Bronchial epithelial cell (primary cell): ENCODE measurements around the gene RFTN1. TPM values are rescaled to one million over a fixed set of nuclear protein-coding genes. Genes with fewer than 3 reads are reported as not detected.
A peak's percentile ranks its signal among the peaks of the same experiment; 100 is the strongest.

Experiments used
- DNase-seq: peaks from one replicate; pipeline ENCODE4 v3.0.0-alpha.2; 2010; ENCODE audit warnings: low read depth
- FAIRE-seq: peaks from 2 replicates; lab custom pipeline; 2011; peaks lifted over from hg19 to GRCh38; lab: Jason Lieb, UNC
- H3K27me3 ChIP-seq: 2 replicates; pipeline ENCODE4 v1.5.1; 2011; ENCODE audit warnings: low read length; ENCODE audit not compliant: control insufficient read depth, insufficient read depth
- H3K36me3 ChIP-seq: 2 replicates; pipeline ENCODE4 v1.5.1; 2011; ENCODE audit warnings: low read length; ENCODE audit not compliant: control insufficient read depth, insufficient read depth
- H3K4me3 ChIP-seq: 2 replicates; pipeline ENCODE4 v1.5.1; 2011; ENCODE audit warnings: mild to moderate bottlenecking, low read depth, low read length, control low read depth
- total RNA-seq: library from RNA; depleted of rRNA; stranded (reverse); fragments of >200 nt; gene quantifications from 2 replicates; pipeline ENCODE4 v1.2.1, GENCODE V29; 2014
- TF ChIP-seq, protein P1 (sequence below): IDR thresholded peaks from 2 replicates; pipeline ENCODE4 v1.5.1; 2011; ENCODE audit warnings: mild to moderate bottlenecking, moderate library complexity, low read length, control low read depth, inconsistent platforms; ENCODE audit not compliant: insufficient read depth, severe bottlenecking

Gene RFTN1
- total RNA-seq, 1 donor from 2014 or later, result 9.2 TPM

DNA sequence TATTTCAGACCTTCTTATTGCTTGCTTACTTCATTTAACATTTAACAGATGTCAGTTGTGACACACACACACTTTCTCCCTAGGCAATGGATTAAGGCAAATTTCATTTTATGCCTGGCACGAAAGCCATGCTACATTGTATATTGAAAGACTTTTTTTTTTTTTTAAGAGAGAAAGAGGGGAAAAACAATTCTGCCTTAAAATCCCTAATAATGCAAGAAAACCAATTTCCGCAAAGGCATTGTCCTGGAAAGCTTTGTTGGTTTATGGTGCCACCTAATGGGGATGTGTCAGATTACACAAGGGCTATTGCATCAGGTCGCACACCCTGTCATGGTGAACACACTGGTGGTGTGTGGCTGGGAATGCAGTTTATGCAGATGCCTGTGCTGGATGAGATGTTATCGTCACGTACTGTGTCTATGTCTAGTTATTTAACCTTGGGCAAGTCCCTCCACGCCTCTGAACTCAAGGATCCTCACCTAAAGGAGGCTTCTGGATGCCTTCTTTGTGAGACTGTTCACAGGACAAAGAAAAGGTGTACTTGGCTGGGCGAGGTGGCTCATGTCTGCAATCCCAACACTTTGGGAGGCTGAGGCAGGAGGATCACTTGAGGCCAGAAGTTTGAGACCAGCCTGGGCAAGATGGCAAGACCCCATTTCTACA is 37.3 kb upstream of the RFTN1 start:
- FAIRE-seq, result peak; percentile 91
- peak; percentile 83 for DNase-seq
- Histone ChIP-seq H3K27me3 (no peaks in the 10 kb centered on the region), H3K4me3 (peak overlapping the region; percentile 4), H3K36me3 (no peaks in the 10 kb centered on the region)
- TF ChIP-seq, protein P1, sequence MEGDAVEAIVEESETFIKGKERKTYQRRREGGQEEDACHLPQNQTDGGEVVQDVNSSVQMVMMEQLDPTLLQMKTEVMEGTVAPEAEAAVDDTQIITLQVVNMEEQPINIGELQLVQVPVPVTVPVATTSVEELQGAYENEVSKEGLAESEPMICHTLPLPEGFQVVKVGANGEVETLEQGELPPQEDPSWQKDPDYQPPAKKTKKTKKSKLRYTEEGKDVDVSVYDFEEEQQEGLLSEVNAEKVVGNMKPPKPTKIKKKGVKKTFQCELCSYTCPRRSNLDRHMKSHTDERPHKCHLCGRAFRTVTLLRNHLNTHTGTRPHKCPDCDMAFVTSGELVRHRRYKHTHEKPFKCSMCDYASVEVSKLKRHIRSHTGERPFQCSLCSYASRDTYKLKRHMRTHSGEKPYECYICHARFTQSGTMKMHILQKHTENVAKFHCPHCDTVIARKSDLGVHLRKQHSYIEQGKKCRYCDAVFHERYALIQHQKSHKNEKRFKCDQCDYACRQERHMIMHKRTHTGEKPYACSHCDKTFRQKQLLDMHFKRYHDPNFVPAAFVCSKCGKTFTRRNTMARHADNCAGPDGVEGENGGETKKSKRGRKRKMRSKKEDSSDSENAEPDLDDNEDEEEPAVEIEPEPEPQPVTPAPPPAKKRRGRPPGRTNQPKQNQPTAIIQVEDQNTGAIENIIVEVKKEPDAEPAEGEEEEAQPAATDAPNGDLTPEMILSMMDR, result peak; percentile 82

DNA sequence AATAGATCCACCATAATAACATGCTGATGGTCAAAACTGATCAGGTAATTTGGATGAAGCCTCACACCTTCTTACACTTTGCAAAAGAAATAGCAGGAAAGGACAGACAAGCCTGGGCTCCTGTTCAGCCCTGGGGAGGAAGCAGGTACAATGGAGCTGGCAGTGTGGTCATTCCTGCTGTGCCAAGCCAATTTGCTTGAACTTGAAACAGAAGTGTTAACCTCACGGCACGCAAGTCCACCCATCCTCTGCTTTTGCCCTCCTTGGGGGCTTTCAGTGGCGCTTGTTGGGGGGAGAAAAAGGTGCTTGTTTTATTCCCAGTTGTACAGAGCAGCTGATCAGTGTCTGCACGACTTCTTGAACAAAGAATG is 36.8 kb upstream of the RFTN1 start:
- peak; percentile 37 for DNase-seq
- Histone ChIP-seq H3K36me3 (no peaks in the 10 kb centered on the region), H3K4me3 (peak overlapping the region; percentile 4), H3K27me3 (no peaks in the 10 kb centered on the region)
- TF ChIP-seq, protein P1, result no peak
- no peak for FAIRE-seq

DNA sequence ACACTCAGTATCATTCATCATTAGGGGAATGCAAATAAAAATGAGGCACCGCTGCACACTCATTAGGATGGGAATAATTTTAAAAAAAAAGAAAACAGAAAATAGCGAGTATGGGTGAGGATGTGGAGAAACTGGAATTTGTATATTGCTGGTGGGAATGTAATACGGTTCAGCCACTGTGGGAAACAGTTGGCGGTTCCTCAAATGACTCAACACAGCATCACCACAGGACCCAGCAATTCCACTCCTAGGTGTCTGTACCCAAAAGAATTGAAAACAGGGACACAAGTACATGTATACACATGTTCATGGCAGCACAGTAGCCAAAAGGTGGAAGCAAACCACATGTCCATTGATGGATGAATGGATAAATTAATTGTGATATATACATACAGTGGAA is 35.2 kb upstream of the RFTN1 start:
- TF ChIP-seq, protein P1, result no peak
- Histone ChIP-seq H3K36me3 (no peaks in the 10 kb centered on the region), H3K4me3 (no peak overlapping the region), H3K27me3 (no peaks in the 10 kb centered on the region)
- FAIRE-seq (no peak), DNase-seq (peak; percentile 95)

DNA sequence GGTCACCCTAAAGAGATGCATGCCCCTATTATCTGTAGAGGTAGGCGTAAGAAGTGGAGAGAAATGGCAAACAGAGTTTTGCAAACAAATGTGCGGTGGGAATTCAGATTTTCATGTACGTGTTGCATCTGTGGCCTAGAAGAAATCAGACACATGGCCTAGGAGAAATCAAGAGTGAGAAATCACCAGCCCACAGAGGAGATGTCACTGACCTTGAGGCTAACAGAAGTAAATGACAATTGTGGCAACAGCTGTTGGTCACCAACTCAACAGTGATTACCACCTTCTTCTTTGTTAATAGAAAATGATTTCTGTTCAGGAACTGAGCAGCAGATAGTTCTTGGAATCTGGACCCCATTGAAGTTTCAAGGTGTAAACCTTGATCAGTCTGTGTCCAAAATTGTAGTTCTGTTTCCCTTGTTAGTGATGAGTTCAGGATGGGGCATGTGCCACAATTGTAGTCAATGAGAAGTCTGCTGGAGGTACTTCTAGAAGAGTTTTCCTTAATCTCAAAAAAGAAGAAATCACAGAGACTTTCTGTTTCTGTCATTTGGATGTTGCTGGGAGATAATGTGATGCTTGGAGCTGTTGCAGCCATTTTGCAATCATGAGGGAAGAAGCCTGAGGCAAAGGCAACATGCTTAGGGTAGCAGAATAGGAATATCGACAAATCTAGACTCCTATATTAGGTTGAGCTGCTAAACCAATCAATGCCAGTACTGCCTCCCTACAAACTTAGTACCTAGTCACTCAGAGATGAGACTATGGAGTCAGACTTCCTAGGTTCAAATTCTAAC is 34.3 kb upstream of the RFTN1 start:
- Histone ChIP-seq H3K36me3 (no peaks in the 10 kb centered on the region), H3K4me3 (no peak overlapping the region), H3K27me3 (no peaks in the 10 kb centered on the region)
- DNase-seq, result no peak
- no peak for FAIRE-seq
- TF ChIP-seq, protein P1, result no peak

DNA sequence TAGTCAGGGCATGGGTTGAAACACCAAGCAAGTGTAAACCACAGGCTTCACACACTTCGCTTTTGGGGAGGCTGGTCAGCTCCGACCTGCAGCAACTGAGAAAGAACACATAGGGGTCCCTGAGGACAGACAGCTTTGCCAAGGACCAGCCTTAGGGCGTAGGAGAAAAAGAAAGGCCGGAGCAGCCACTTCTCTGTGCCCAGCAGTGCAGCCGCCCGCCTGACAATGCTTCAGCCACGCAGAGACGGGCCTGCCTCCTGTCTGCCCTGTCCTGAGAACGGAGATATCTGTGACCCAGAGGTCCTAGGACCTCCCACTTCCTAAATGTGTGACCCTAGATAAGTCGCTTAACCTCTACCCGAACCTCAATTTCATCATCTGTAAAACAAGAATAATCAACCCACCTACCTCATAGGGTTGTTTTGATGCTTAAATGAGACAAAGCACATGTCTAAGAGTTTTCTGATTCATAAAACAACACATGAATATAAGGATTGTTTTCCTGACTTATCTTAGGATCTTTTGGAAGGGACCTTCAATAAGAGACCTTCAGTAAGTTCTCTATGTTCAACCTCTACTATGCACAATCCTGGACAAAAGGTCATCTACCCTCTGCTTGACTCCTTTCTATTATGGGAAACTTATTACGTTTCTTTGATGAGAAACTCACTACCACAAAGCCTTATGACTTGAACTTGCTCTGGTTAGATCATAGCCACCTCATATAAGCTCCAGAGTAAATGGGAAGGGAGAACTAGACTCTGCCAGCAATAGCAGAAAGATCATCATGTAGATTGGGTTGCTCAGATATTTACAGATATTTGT is 32.9 kb upstream of the RFTN1 start:
- no peak for FAIRE-seq
- TF ChIP-seq, protein P1, result no peak
- H3K27me3 ChIP-seq, result no peaks in the 10 kb centered on the region
- no peak for DNase-seq
- H3K36me3 ChIP-seq, result no peaks in the 10 kb centered on the region
- H3K4me3 ChIP-seq, result no peak overlapping the region
